NB4 (cell line): ENCODE measurements around the gene CIC.

Source experiments
- MYC ChIP-seq: IDR thresholded peaks from 2 replicates; pipeline ENCODE4 v1.6.1; 2011; ENCODE audit warnings: low read depth, low read length
- POLR2A ChIP-seq: IDR thresholded peaks from 2 replicates; pipeline ENCODE4 v1.6.1; 2011; ENCODE audit warnings: mild to moderate bottlenecking; ENCODE audit not compliant: insufficient read length; ENCODE audit errors: extremely low read depth
- TF ChIP-seq, protein P1 (sequence below): IDR thresholded peaks from one replicate; pipeline ENCODE4 v1.5.1; 2012; ENCODE audit warnings: low read depth, low read length
- TF ChIP-seq, protein P2 (sequence below): IDR thresholded peaks from 2 replicates; pipeline ENCODE4 v1.6.1; 2011; ENCODE audit warnings: low read depth, low read length

DNA sequence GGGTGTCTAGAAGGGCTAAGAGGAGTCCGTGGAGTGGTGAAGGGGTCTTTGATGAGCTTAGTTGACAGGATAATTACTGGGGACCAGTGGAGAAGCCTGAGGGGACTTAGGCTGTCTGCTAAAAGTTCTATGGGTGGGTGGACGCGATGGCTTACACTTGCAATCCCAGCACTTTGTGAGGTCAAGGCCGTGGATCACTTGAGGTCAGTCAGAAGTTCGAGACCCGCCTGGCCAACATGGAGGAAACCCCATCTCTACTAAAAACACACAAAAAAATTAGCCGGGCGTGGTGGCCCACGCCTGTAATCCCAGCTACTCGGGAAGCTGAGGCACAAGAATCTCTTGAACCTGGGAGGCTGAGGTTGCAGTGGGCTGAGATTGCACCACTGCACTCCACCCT is 23.8 kb upstream of the CIC start:
- TF ChIP-seq, protein P1, sequence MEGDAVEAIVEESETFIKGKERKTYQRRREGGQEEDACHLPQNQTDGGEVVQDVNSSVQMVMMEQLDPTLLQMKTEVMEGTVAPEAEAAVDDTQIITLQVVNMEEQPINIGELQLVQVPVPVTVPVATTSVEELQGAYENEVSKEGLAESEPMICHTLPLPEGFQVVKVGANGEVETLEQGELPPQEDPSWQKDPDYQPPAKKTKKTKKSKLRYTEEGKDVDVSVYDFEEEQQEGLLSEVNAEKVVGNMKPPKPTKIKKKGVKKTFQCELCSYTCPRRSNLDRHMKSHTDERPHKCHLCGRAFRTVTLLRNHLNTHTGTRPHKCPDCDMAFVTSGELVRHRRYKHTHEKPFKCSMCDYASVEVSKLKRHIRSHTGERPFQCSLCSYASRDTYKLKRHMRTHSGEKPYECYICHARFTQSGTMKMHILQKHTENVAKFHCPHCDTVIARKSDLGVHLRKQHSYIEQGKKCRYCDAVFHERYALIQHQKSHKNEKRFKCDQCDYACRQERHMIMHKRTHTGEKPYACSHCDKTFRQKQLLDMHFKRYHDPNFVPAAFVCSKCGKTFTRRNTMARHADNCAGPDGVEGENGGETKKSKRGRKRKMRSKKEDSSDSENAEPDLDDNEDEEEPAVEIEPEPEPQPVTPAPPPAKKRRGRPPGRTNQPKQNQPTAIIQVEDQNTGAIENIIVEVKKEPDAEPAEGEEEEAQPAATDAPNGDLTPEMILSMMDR, result no peak
- TF ChIP-seq POLR2A (no peak), MYC (no peak)
- TF ChIP-seq, protein P2, sequence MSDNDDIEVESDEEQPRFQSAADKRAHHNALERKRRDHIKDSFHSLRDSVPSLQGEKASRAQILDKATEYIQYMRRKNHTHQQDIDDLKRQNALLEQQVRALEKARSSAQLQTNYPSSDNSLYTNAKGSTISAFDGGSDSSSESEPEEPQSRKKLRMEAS, result no peak
